HT-29 (cell line): ENCODE data around the gene WNT6. TPM values are rescaled to one million over a fixed set of nuclear protein-coding genes. Genes with fewer than 3 reads are reported as not detected.
A peak's percentile ranks its signal among the peaks of the same experiment; 100 is the strongest.

ENCODE experiments used
- DNase-seq: peaks from one replicate; pipeline ENCODE4 v3.0.0-alpha.2; 2015; ENCODE audit warnings: low spot score
- total RNA-seq: library from RNA; depleted of rRNA; stranded (reverse); fragments of >200 nt; shearing (Covaris generic); gene quantifications from 2 replicates; pipeline ENCODE4 v1.2.3, GENCODE V29; 2014

Gene WNT6
- total RNA-seq, 1 experiment from 2014 or later = not detected

DNA sequence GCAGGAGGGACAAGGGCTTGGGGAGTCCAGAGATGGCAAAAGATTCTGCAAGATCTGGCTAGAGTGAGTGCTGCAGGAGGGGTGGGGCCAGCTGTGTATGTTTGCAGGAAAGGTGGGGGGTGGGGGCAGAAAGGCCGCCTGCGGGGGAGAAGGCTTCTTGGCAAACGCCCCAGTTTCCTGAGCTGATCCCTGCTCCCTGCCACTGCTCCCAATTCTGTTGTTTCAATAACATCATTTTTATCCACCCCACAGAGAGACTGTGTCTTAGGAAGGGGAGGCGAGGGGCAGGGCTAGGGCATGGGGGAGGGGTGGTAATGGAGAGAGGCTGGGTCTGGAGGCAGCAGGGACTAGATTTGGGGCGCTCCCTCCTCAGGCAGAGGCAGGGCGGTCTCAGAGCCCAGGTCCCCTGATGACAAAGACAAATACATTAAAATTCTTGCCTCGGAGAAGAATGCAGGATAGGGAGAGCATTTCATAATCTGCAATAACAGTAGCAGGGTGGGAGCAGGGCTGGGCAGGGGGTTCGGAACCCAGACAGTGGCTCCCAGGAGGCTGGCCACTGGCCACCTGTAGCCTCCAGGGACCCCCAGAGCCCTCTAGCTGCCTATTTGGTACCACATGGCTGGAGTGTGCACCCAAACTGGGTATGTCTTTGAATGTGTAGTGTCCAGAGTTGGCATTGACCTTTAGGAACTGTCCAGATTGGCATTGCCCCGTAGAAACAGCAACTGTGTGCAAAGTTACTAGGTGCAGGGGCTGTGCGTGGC is 2.1 kb upstream of the WNT6 start:
- DNase-seq = no peak

DNA sequence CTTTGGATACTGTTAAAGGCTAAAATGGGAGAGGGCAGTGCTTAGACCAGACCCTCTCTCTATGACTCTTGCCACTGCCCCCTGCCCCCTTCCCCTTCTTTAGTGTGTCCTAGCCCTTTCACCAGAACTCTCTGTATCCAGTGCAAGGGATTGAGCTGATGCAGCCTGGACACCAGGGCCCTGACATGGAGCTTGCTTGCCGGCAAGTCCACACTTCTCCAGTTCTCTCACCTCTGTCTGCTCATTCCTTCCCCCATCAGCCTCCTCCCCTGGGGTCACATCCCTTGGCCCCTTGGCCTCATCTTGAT is 1.5 kb upstream of the WNT6 start:
- no peak for DNase-seq

DNA sequence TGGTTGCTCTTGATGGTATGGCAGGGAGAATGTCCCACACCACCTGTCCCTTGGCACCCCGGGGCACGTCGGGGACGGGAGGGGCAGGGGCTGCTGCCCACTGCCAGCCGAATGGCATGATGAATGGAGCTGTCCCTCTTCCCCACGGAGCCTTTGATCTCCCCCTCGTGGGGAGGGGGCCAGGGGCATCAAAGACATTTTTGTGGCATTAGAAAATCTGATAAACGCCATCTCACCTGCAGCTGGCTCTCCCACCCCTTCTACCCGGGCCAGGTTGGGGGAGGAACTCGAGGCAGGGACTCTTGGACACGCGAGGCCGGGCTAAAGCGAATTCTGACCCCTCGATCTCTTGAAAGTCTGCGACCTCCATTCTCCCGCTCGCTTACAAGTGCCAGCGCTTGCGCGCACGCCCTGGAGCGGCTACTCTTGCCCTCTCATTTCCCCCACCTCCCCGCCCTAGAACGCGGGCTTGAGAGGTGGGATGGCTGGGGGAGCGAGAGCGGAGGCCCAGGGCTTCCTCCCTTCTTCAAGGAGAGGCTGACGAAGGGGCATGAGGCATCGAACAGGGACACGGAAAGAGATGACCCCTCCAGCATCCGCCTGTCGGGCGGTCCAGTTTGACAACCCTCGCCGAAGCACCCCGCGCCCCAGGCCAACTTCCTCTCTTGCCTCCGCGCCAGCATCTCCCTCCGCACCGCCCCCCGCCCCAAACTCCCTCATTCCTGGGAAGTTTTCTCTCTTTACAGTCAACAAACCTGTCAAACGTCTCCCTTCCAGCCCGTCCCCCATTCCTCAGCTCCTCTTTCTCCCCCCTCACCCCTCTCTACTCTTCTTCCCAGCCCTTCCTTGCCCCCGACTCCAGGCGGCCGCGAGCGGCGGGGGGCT is 692 bp upstream of the WNT6 start:
- no peak for DNase-seq

DNA sequence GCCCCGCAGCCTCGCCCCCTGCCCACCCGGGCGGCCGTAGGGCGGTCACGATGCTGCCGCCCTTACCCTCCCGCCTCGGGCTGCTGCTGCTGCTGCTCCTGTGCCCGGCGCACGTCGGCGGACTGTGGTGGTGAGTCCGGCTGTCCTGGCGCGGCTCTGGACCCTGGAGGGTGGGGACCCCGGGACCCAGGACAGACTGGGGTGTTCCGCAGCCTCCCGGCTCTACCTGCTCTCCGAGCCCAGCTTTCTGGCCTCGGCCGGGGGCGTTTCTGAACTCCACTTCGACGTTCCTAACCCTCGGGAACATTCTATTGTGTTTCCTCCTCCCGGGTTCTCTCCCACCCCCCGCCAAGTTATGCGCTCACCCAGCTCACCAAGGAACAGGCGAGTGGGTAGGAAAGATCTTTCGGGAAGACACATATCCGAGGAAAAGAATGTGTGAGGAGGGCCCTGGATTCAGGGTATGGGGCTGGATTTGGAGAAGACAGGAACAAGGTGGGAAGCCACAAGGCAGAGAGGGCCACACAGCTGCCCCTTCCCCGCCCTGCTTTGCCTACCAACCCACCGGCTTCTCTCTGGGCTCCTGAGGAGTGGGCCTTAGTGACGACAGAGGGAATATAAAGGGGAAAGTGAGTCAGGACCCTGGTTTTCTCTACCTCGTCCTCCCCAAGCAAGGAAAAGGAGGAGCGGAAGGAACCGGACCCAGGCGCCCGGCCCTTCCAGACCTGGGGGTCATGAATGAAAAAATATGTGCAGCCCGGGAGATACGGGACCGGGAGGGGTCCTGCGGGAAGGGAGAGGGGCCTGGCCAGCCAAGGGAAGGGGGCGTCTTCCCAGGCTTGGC is 605 bp downstream of the WNT6 start:
- no peak for DNase-seq

DNA sequence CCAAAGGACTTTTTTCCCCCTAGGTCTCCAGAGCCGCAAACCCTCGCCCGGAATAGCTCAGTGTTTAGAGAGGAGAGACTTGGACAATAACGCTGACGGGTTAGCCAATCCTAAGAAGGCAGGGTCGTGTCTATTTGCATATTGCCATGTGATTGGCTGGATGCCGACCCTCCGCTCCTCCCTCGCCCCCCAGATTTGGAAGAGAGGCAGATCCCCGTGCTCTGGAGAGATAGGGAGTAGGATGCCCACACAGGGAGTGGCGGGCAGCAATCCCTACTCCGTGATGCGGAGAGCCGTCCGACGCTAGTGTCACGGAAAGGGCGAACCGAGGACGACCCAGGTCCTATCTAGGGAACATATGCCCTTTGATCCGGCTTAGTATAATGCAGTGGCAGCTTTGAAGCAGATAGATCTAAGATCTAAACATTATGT is 1.4 kb downstream of the WNT6 start:
- no peak for DNase-seq

DNA sequence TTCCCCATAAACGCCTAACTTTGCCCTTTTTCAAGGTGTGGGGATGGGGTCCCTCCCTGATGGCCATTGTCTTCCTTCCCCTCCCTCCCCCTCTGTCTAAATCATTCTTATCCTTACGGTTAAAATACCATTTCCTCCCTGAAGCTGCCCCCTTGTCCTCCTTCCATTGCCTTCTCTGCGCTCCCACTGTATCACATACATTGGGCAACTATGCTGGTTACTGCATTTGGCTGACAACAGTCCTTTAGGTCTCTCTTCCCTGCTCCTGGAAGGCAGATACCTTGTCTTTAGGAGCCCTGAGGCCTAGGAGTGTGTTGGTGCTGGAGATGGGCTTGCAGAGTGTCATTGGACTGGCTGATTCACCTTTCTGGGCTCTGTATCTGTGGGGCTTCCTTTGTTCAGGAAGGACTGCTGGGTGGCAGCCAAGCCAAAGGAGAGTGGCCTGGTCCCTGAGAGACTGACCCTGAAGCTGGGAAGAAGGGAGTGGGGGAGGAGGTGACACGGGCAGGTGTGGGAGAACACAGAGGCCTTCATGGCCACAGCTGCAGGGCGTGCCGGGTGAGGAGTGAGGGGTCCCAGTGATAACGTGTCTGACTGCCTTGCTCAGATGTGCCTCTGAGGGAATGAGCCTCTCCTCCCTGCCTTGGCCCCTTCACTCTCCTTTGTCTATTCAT is 2.2 kb downstream of the WNT6 start:
- no peak for DNase-seq

DNA sequence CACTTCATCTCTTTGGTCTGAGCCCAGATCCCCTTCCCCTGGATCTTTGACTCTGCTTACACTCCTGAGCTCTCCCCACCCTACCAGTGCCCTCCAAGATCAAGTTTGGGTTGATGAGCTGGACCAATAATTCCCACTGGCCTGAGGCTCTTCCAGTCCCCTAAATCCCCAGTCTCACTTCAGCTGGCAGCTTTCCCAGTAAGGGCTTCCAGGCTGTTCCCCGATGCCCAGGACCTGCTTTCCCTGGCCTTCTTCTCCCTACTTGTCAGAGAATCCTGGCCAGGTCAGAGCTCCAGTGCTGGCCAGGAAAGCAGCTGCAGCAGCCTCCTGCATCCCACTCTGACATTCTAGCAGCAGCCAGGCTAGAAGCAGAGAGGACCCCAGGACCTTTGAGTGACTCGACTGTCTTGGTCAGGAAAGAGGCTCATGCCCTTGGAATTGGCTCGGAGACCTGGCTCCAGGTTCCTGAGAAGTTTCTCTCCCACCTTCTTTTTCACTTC is 3.5 kb downstream of the WNT6 start:
- DNase-seq = no peak

DNA sequence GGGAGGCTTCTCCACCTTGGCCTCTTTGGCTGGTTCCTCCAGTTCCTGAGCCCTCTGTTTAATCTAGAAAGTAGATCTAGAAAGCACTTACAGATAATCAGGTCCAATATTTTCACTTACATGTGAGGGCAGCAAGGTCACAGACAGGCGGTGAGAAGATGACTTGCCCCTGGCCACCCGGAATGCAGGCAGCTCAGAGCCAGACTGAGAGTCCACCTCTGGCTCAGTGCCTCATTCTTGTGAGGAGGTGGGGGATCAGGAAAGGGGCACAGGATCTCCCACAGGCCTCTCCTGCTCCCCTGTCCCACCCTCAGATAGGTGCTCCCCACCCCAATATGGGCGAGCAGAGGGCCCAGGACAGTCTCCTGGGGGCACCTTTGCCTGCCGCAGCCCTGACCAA is 5.8 kb downstream of the WNT6 start:
- DNase-seq = no peak

DNA sequence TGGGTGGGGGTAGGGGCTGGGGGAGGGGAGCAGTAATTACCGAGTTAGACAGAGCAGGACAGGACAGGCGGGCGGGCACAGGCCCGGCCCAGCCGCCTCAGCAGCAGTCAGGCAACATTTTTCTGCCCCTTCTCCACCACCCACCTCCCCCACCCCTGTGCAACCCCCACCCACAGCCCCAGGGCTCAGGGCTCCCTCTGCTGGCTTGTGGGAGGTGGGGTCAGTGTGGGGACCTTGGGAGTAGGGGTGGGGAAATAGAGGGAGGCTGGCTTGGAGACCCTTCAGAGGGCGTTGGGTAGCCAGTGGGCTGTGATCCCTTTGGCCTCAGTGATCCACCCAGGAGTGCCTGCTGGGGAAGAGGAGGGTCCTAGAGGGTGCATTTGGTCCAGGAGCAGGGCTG is 6.4 kb downstream of the WNT6 start:
- DNase-seq = no peak

DNA sequence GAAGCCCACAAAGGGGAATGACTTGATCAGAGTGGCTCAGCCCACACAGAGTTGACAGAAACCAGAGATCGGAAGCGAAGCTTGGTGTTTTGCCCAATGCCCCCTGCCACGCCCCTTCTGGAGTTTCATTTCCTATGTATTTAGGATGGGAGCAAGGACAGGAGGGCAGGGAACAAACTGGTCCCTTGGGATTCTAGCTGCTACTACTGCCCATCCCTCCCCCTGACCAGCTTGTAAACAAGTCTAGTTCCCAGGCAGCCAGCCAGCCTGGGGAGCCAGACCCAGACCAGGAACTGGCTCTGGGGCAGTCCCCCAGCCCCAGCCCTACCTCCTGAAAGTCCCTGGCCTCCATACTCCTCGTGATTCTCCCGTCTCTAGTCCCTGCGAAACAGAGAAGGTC is 8.3 kb downstream of the WNT6 start:
- DNase-seq = no peak

DNA sequence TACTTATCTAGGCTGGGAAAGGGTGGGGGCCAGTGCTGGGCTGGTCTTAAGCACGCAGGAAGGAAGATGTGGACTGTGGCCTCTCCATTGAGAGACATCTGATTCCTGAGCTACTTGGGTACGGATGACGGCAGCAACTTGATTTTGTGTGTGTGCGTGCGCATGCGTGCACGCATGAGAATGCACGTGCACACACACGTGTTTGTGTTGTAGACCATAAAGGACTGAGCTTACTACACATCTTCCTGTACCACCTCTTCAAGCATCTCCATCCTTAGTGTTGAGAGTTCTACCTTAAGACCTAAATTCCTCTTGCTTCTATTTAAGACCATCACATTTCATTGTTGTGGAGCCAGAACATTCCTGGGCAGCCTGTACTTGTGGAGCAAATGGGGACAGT is 9.5 kb downstream of the WNT6 start:
- no peak for DNase-seq

DNA sequence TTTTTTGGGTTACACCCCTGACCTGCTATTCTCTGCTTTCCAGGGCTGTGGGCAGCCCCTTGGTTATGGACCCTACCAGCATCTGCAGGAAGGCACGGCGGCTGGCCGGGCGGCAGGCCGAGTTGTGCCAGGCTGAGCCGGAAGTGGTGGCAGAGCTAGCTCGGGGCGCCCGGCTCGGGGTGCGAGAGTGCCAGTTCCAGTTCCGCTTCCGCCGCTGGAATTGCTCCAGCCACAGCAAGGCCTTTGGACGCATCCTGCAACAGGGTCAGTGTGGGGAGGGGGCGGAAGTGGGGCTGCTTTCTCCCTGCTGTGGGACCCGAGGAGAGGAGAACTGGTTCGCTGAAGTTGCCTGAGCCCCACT is 11.4 kb downstream of the WNT6 start:
- no peak for DNase-seq

DNA sequence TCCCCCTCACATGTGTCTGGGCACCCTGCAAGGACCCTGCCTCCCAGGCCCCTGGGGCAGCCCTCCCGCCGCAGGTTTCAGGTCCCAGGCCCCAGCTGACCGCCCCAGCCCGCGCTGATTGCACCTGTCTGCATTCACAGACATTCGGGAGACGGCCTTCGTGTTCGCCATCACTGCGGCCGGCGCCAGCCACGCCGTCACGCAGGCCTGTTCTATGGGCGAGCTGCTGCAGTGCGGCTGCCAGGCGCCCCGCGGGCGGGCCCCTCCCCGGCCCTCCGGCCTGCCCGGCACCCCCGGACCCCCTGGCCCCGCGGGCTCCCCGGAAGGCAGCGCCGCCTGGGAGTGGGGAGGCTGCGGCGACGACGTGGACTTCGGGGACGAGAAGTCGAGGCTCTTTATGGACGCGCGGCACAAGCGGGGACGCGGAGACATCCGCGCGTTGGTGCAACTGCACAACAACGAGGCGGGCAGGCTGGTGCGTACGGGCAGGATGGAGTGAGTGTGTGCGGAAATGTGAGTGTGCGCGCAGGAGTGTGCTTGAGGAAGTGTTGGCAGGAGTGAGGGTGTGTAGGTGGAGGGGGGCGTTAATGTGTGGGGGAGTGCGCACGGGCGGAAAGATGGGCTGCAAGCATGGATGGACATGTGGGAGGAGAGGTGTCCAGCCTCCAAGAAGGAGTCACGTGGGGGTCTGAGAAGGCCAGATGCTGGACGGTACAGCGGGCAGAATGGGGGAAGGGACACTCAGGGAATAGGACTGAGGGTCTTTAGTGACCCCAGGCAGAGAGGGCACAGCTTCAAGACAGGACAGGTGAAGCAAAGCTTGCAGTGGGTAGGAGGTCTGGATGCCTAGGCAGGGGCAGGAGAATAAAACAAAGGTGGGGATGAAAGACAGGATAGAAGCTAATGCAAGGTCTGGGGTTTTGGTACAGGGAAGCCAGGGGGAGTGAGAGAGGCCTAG is 12.0 kb downstream of the WNT6 start:
- DNase-seq = no peak

DNA sequence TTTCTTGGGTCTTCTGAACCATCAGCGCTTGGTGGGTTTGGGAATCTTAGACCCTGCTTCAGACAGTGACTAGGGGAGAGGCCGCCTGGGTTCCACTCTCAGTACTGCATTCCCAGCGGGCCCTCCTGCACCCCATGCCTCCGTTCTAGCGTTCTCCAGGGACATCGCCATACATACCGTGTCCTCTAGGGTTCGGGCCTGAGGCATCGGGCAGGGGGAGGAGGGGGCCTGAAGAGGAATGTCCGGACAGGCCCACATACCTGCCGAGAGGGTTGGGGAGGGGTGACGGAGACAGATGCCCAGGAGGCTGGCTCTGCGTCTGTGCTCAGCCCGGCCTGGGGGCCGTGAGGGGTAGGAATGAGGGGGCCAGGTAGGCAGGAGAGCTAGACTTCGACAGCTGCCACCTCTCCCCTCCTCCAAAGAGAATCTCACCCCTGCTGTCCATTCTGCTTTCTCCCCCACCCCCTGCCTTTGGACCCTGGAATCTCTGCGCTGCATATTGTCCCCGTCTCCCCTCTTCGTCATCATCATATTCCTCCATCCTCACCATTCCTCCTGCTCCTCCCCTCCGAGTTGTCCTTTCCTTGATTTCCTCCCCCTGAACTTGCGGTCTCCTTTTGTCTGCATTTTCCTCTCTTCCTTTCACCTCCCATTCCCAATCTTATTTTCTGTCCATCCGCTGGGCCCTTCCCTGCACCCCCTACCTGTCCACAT is 13.2 kb downstream of the WNT6 start:
- no peak for DNase-seq

DNA sequence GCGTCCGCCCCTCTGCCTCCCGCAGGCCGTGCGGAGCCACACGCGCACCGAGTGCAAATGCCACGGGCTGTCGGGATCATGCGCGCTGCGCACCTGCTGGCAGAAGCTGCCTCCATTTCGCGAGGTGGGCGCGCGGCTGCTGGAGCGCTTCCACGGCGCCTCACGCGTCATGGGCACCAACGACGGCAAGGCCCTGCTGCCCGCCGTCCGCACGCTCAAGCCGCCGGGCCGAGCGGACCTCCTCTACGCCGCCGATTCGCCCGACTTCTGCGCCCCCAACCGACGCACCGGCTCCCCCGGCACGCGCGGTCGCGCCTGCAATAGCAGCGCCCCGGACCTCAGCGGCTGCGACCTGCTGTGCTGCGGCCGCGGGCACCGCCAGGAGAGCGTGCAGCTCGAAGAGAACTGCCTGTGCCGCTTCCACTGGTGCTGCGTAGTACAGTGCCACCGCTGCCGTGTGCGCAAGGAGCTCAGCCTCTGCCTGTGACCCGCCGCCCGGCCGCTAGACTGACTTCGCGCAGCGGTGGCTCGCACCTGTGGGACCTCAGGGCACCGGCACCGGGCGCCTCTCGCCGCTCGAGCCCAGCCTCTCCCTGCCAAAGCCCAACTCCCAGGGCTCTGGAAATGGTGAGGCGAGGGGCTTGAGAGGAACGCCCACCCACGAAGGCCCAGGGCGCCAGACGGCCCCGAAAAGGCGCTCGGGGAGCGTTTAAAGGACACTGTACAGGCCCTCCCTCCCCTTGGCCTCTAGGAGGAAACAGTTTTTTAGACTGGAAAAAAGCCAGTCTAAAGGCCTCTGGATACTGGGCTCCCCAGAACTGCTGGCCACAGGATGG is 14.0 kb downstream of the WNT6 start:
- no peak for DNase-seq

DNA sequence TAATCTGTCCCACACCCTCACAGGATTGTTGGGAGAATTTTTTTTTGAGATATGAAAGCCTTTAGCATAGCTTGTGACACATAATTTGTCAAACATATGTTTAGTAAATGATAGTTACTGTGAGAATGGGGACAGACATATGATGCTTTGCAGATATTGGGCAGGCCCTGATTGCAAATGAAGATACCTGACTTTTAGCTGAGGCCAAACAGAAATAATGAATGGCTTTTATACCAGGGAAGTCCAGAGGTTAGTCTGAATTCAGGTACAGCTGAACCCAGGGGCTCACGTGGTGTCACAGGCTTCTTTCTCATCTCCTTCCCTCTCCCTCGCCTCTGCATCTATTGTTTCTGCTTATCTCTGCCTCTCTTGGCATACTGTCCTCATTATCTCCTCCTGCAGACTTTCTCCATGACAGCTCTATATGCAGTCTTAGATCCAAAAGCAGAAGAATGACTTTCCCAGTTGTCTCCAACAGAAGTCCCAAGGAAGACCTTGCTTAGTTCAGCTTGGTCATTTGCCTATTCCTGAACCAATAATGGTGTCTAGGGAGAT is 16.2 kb downstream of the WNT6 start:
- DNase-seq = no peak

DNA sequence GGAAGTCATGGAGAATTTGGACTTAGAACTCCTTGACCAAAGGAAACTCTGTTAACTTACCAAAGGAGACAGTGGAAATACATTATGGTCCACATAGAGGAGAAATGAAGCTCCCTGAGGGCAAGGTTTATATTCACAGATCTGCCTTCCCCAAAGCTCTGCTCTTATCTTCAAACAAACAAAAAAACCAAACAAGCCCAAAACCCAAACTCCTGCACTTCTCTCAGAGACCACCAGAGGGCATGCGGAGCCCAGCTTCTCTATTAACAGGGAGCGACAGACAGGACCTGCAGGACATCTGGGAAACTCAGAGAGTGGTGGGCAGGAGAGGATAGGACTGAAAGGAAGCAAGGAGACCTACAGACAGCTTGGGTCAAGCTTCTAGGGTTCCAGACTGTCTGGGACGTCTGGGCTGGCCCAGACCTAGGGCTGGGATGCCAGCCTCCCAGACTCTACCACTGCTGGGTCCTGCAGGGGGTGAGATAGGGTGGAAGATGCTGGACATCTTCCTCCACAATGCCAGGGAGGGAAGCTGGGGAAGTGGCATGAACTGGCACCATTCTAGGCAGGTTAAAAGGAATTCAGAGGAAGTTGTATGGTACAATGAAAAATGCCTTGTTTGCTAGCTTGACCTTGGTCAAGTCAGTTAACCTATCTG is 17.1 kb downstream of the WNT6 start:
- peak; percentile 95 for DNase-seq

DNA sequence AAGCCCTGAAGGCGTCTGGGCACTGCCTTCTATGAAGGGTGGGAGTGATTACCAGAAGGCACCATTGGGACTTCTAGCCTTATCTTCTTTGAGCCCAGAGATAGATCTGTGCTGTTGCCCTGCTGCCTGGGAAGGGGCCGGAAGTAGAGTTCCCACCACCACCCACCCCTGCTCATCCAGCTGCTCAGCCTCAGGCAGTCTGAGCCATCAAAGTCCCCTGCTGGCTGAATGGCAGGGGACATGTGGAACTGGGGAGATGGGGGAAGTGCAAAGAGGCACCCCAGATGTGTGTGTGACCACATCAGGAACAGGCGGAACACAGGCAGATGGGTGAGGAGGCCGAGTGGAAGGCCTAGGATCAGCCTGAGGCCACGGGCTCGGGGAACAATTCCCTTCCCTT is 17.7 kb downstream of the WNT6 start:
- no peak for DNase-seq
